NCI-H460 (cell line): ENCODE results near the gene RXRA. TPM values are rescaled to one million over a fixed set of nuclear protein-coding genes. Genes with fewer than 3 reads are reported as not detected.
A peak's percentile ranks its signal among the peaks of the same experiment; 100 is the strongest.

Experiments
- DNase-seq: peaks from one replicate; pipeline ENCODE4 v3.0.0-alpha.2; 2016; ENCODE audit warnings: low read depth; ENCODE audit errors: extremely low read depth
- total RNA-seq: library from RNA; depleted of rRNA; stranded (reverse); fragments of >200 nt; shearing (Covaris generic); gene quantifications from 2 replicates; pipeline ENCODE4 v1.2.3, GENCODE V29; 2014

RXRA gene
- total RNA-seq, 1 experiment from 2014 or later = 29.3 TPM

DNA sequence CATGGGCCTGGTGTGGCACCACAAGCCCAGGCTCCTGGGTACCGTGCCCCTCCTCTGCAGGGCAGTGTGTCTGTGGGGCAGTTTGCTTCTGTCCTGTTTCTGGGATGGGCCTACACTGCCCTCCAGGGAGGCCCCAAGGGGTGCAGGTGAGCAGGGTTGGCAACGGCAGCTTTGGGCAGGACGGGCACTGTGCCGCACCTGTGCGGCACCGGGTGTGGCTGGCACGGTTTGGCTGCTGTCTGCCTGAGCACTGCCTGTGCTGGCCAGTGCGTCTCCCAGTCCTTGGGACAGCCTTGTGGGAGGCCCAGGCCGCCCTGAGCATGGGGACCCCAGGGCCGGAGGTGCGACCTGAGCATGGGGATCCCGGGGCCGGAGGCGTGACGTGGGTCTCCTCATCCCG is 37.2 kb downstream of the RXRA start:
- no peak for DNase-seq

DNA sequence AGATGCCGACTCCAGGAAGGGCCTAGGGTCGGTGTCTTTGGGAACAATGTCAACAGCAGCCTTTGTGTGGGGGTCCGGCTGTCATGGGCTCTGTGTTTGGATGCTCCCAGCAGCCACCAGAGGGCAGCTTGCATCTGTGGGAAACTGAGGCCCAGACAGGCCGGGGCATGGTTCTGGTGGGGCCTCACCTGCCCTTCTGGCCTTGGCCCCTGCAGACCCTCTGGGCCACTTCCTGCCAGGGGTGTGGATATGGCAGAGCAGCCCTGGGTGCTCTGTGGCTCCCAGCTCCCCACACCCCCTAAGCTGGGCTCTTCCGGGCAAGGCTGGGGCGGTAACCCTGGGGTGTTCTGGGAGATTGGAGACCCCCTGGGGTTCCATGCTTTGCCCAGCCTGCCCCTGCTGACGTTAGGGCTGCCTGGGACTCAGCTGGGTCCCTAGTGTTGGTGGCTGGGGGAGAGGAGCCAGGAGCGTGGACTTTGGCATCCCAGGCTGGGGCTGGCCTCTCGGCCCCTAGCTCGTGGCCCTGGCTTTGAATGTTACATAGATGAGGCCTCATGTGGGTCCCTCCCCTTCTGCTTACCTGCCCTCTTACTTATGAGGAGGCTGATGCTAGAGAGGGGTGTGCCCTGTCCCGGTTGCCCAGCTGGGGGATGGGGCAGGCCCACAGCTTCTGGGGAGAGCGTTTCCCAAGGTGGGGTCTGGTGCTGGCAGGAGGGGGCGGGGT is 38.3 kb downstream of the RXRA start:
- no peak for DNase-seq

DNA sequence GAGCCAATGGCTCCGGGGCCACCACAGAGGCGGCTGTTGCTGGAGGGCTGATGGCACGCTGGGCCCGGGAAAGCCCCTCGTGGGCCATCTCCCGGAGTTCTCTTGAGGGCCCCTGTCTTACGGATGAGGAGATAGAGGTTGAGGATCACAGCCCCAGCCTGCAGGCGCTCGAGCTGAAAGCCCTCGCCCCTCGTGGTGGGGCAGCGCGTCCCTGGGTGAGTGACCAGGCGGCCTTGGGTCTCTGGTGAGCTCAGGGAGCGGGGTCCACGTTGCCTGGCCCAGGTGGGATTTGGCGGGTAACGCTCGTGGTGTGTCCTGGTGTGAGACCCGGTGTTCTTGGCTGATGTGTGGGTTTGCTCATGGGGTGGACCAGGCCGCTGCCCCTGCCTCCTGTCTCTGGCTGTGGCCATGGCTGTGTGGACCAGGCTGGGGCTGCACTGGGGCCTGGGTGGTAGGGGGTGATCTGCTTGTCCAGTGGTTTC is 38.9 kb downstream of the RXRA start:
- no peak for DNase-seq

DNA sequence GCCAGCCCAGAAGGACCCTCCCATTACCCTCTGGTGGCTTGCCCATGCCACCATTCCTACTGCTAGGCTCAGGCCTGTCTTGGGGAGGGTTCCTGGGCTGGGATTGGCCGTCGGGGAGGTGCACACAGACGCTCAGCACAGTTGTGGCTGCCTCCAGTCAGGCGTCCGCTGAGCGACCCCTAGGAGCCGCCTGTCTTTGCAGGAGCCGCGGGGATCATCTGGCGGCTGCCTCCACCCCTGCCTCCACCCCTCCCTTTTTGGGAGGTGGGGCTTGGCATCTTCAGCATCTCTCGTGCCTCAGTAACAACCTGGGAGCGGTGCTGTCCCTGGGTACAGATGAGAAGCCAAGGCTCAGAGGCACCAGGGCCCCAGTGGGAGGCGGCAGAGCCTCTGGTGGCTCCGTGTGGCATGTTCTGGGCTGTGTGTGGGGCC is 39.6 kb downstream of the RXRA start:
- no peak for DNase-seq

DNA sequence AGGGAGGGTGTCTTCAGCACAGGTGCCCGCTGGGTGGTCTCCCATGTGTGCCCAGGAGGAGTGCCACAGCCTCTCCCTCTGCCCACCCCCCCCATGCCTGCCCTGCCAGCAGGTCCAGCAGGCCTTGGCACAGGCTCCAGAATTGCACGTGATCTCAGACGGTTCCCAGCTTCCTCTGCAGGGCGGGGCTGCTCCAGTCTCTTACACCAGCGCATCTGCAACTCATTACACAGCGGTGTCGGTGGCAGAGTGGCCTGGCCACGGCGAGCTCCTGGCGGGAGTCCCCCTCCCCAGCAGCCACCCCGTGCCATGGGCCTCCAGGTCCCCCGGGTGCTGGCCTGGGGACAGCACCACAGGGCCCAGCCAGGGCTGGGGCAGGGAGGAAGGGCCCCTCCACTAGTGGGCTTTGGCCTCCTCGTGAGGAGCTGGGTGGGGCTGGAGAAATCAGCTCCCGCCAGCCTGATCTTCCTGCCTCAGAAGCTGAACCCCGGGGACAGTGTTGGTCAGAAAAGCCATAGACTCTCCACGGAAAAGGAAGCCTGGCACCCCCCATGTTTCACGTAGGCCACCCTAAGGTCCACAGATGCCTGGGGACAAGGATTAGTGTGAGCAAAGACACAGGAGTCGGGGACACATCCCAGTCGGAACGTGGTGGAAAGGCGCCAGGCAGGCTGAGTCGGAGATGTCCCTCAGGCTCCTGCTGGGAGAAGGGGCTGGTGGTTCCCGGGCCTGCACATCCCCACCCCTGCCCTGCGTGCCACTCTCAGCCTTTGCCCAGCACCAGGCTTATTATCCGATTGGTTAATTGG is 40.2 kb downstream of the RXRA start:
- DNase-seq = peak; percentile 85

DNA sequence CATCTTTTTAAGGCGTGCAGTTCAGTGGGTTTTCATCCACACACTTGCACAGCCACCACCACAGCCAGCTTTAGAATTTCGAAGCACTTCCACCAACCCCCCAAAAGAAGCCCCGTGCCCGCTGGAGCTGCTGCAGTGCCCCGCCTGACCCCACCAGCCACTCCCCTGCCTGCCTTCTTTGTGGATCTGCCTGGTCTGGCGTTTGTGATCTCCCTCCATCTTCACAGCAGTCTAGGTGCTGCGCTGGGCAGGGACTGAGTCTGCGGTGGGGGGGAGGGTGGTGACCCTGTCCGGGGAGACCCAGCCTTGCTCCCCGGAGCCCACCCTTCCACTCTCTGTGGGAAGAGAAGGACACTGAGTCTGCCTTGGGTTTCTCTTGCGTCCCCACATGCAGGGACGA is 40.8 kb downstream of the RXRA start:
- no peak for DNase-seq

DNA sequence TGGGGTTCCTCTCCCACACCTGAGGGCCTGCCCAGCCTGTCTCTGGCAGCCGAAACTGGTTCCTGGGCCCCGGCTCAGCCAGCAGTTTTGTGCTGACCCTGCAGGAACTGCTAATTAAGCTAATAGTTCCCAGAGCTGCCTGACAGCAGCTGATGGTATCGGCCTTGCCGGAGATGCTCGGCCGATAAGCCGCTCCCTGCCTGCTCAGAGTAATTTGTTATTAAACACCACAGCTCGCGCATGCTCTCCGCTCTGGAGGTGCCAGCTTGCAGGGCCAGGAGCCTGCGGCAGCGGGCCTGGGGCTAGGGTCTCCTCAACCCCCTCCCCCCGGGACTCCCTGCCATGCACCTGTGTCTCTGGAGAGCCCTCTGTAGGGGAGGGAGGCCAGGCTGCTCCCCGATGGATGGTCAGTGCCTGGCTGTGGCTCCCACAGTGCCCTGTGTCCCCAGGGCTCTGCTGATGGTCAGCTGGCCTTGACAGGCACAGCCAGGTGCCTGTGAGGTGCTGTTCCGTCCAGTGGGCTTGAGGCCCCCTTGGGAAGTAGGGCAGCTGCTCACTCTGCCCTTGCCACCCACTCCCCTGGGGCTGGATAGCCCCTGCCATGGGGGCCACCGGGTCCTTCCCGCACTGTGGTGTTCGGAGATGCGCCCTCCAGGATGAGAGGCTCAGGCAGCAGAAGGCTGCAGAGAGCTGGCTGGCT is 41.7 kb downstream of the RXRA start:
- DNase-seq = no peak

DNA sequence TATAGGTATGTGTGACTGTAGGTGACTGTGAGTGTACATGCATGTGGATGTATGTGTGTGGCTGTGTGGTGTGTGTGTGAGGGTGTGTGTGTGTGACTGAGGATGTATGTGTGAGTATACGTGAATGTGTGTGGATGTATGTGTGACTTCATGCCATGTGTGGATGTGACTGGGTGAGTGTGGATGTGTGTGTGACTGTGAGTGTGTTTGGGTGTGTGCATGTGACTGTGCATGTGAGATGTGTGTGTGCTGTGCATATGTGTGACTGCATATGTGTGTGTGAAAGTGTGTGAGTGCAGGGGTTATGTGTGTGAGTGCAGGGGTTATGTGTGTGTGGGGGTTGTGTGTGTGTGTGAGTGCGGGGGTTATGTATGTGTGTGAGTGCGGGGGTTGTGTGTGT is 42.3 kb downstream of the RXRA start:
- no peak for DNase-seq

DNA sequence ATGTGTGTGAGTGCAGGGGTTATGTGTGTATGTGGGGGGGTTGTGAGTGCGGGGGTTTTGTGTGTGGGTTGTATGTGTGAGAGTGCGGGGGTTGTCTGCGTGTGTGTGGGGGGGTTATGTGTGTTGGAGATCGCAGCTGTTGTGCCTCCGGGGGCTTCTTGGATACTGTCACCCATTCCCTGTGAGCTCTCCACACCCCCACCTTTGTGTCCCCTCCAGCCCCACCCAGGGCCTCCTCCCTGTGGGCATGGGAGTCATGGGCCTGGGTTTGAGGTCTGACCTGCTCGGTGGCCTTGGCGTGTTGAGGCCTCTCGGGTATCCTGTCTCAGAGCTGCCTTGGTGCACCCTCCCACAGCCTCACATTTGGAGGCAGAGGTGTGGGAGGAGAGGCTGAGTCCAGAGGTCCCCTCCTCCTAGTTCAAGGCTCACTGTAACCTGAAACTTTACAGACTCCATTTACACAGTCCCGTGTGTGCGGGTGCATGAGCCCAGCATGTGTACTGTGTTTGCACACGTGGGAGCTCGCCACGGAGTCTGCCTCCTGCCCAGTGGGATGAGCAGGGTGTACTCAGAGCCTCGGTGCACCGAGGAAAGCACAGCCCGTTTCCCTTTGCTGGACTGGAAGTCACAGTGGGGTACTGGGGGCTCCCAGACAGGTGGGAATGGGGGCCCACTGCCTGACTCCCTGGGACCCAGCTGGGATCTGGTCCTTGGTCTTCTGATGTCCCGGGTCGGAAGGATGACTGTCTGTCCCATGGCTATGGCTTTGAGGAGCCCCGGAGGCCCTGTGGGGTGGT is 43.4 kb downstream of the RXRA start:
- no peak for DNase-seq

DNA sequence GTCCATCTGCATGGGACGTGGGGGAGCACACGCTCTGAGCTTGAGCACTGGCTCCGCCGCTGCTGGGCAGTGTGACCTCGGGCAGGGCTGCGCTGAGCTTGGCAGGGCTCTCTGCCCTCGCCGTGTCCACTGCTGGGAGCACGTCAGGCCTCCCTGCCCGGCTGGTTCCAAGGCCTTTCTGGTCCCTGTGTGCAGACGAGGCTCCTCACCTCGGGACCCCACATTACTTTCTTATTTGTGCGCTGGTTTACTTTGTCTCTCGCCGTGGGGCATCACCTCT is 43.9 kb downstream of the RXRA start:
- no peak for DNase-seq

DNA sequence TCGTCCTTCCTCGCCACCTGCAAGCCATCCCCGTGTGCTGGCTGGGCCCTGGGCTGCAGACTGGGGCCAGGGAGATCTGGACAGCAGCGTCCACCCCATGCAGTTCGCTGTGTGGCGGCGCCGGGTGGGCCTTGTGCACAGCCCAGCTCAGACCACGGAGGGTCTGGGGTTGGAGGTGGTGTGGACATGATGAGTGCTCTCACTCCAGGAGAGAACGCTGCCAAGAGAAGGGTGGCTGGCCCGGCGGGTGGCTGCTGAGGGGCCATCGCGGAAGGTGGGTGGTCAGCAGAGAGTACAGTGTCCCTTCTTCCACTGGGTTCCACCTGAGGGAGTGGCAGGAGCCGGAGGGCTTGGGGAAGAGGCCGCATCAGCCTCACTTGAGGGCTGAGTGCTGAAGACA is 44.4 kb downstream of the RXRA start:
- no peak for DNase-seq

DNA sequence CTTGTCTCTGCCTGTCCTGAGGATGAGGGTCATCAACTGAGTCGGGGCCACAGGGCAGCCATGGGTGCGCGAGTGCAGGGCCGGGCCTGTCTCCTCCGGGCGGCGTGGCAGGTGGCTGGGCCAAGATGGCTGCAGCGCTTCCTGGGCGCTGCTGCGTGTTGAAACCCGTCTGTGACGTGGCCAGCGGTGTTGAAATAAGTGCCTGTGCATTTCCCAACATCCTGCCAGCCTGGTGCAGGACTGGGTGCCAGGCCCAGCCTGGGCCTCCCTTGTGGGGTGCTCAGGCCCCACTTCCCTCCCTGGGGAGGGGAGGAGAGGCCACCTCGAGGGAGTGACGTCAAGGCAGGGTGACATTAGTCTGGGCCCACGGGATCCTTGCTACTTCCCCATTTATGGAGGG is 45.5 kb downstream of the RXRA start:
- peak; percentile 88 for DNase-seq

DNA sequence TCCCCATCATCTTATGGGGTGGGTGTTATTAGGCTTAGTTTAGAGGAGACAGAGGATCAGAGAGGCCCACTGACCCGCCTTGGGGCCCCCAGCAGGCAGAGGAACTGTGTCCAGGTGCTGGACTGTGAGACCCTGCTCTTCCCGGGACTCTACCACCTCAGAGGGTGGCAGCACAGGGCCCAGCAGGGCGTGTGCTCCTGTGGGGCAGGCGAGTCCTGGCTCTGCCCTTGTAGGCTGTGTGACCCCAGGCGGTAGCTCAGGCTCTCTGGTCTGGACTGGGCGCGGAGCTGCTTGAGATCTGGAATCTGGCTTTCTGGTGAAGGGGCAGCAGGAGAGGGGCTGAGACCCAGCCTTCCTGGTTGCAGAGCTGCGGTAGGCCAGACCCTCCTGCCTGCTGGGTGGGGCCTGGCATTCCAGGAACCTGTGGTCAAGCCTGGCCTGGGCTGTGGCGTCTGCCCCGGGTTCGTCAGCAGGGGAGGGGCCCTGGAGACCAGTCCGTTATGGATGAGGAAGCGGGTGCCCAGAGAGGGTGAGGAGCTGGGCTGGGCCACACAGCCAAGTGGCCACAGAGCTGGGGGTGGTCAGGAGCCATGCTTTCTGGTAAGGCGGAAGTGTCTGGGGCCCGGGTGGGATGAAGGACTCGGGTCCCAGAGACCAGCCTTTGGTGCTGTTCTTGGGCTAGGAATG is 46.5 kb downstream of the RXRA start:
- no peak for DNase-seq

DNA sequence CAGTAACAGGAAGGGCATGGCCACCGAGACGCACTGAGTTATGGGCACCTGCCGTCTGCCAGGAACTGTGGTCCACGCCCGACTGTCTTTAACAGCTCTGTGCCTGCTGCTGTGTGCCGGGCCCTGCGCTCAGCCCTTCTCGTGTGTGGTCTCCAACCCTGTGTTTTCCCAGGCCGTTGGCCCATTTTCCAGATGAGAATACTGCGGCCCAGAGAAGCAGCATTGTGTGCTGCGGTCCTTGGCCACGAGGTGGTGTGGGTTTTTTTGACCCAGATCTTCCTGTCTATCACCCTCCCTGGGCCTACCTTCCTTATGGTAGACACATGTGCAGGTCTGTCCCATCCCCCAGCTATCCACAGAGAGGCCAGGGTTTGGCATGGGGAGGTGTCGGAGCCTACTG is 47.0 kb downstream of the RXRA start:
- no peak for DNase-seq

DNA sequence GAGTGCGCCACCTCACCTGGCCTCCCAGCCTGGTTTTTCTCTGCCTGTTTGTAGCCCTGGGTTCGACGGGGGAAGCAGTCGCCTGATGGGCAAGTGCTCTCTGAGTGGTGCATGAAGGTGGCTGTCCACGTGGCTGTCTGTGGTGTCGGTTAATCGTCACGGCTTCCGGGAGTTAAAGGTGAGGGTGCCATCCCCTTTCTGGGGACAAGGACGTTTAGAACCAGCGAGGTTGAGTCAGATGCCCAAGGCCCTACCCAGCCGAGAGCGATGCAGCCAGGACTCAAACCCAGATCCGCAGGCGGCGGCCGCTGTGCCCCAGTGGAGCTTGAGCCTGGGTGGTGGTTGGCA is 47.7 kb downstream of the RXRA start:
- DNase-seq = no peak

DNA sequence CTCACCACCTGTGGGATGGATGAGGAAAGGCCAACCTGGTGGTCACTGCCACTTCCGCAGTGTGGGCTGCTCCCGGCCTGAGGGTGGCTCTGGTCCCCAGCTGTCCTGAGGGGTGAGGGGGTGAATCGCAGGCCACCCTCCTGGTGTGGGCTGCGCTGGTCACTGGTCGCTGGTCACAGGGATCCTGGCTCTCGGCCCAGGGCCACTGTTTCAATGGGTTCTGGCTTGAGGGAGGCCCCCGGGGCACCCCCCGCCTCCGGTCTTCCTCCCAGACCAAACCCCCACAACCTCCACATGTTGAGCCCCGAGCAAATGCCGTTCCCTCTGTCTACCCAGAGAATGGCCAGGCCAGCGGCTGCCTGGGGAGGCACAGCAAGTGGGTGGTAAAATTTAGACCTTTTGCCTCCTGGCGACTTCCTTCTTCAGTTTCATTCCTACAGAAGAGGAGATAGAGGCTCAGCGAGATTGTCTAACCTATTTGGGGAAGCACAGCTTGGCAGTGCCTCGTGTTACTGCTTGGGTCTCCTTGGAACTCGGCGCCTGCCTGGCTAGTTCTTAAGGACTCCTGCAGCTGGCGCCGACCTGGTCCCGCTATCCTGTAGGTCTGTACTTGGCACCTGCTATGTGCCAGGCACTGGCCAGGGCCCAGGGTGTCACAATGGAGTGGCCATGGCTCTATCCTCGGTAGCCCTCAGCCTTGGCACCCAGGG is 48.2 kb downstream of the RXRA start:
- DNase-seq = no peak

DNA sequence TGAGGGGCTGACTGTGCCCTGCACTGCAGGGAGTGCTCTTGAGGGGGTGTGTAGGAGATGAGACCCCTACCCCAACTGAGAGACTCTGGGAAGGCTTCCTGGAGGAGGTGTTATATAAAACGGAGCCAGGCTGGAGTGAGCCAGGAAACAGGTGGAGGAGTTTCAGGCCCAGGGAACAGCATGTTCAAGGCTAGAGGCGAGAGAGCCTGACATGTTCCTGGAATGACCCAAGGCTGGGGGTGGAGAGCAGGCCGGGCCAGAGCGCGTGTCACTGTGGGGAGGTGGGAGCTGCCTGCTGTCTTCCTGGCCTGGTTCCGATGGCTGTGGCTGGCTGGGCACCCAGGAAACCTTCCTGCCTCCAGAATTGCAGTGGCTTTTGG is 48.7 kb downstream of the RXRA start:
- DNase-seq = no peak

DNA sequence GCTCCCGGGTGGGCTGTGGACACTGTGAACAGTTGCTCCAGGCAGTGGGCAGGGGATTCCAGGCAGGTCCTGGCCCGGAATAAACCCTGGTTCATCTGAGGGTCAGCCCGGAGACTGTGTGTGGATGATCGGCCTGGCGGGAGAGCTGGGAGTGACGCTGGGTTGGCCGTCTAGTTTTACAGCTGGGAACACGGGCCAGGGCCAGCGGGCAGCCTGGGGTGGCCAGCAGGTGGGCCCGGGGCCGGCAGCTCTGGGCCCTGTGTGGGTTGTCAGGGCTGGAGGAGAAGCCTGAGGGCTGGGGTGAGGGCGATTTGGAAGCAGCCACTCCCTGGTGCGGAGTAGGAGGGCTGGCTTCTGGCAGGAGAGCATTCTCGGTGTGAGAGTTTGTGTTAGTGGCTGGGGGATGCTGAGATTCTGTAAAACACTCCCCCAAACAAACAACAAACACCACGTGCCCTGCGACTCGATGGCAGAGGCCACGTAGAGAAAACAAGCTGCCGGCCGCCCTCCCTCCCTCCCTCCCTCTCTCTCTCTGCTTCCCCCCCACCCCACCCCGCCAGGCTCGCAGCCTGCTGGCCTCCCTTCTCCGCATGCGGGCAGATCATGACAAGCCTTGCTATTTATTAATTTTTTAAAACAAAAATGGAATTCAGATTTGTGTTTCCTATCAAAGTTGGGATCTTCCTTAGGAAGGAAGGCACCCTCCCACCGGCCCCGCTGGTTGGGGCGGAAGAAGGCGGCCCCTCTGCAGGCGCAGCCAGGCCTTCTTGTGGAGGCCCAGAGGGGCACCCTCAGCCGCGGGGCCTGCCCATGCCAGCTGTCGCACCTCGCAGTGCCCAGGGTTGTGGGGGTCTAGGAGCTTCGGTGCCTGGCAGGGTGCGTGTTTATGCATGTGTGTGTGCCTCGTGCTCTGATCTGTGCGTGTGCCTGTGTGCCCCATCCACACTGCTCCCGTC is 49.5 kb downstream of the RXRA start:
- DNase-seq = no peak
